ENCODE results near the gene ZNHIT2. TPM values are rescaled to one million over a fixed set of nuclear protein-coding genes. Genes with fewer than 3 reads are reported as not detected.

Gene ZNHIT2
- total RNA-seq, 1 experiment from 2014 or later = 13.2 TPM

DNA sequence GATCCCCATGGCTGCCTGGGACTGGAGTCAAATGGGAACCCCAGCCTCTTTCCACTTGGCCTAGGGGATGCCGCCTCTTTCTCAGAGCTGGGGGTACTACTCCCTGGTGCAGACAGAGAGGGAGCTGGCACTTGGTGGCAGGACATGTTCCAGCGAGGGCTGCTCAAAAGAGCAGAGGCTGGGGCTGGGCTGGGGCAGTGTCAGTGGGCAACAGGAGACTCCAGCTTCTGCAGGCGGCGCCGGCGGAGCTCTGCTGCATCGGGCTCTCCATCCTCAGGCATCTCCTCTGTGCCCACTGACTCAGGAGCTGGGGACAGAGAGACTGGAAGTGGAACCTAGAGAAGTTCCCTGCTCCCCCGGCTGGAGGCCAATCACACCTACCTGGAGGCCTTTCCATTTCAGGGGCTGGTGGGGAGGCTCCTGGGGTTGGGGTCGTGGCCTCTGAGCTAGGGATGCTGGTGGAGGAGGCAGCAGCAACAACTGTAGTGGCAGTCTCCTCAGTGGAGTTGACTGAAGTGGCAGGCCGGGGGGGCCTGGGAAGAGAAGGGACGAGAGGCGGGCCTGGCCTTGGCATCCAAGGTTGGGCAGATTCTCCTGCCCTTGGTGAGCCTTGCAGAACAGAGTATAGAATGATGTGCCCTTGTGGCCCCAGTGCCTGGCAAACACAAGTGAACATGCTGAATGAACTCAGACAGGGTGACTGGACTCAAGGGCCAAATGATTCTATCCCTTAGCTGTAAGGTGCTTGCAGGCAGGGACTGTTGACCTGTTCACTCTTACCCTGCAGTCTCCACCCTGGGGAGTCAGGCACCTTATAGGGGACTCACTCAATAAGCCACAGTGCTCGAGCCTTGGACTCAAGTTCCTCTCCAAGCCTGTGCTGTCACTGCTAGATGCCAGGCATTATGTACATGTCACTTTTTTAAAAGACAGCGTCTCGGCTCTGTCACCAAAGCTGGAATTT is 11.0 kb upstream of the ZNHIT2 start:
- H3K4me1 Mint-ChIP-seq (ENCODE audit: low read depth, unreplicated experiment) = peaks cover 18% of the 10 kb centered on the region
- no peak overlapping the region for H3K27ac Mint-ChIP-seq (ENCODE audit: unreplicated experiment)
- peaks cover 87% of the 10 kb centered on the region for H3K36me3 Mint-ChIP-seq (ENCODE audit: insufficient read depth, unreplicated experiment)
- H3K27me3 Mint-ChIP-seq (ENCODE audit: unreplicated experiment) = no peaks in the 10 kb centered on the region
- CTCF ChIA-PET = no interaction called here
- DNase-seq = no peak
- no TSS peak for BruUV-seq (replicated peaks)
- no peak overlapping the region for H3K4me3 Mint-ChIP-seq (ENCODE audit: low read depth, unreplicated experiment)
- H3K9me3 Mint-ChIP-seq (ENCODE audit: low read depth, unreplicated experiment) = no peaks in the 10 kb centered on the region
- TF ChIP-seq, protein P1, sequence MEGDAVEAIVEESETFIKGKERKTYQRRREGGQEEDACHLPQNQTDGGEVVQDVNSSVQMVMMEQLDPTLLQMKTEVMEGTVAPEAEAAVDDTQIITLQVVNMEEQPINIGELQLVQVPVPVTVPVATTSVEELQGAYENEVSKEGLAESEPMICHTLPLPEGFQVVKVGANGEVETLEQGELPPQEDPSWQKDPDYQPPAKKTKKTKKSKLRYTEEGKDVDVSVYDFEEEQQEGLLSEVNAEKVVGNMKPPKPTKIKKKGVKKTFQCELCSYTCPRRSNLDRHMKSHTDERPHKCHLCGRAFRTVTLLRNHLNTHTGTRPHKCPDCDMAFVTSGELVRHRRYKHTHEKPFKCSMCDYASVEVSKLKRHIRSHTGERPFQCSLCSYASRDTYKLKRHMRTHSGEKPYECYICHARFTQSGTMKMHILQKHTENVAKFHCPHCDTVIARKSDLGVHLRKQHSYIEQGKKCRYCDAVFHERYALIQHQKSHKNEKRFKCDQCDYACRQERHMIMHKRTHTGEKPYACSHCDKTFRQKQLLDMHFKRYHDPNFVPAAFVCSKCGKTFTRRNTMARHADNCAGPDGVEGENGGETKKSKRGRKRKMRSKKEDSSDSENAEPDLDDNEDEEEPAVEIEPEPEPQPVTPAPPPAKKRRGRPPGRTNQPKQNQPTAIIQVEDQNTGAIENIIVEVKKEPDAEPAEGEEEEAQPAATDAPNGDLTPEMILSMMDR (IDR thresholded peaks at IDR 0.05; ENCODE audit: unreplicated experiment) = no peak
- intact Hi-C loops (cut with micrococcal nuclease; ENCODE audit: unreplicated experiment) = no loop called here

DNA sequence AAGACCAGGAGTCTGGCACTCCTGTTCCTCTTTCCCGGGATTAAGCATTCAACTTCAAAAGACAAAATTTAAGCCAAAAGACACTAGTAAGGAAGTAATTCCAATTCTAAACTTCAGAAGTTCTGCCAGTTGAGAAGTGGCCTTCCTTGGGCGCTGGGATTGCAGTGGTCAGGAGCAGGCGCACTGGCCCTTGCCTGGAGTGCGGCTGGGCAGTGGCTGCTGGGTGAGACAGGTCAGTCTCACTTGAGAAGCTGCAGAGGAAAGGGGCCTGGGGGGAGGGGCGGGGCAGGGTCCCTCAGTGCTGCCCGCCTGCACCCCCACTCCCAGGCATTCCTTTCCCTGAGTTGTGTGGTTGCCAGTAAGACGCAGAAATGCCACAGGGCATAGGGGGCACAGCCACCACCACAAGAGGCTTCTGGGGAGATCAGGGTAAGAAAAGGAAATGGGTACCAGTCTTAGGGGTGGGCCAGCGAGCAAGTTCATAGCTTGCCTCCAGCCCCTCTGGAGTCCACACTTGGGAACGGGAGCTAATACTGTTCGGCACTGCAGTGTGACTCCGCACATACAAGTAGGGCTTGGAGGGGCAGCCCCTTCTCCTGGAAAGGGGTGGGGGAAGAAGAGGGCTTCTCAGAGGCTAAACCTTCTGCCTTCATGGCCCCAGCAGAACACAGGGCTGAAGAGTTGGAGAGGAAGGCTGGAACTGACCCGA is 10.1 kb upstream of the ZNHIT2 start:
- TF ChIP-seq, protein P1 (IDR thresholded peaks at IDR 0.05; ENCODE audit: unreplicated experiment) = no peak
- CTCF ChIA-PET = no interaction called here
- Mint-ChIP-seq H3K36me3 (ENCODE audit: insufficient read depth, unreplicated experiment) (peaks cover 85% of the 10 kb centered on the region), H3K4me1 (ENCODE audit: low read depth, unreplicated experiment) (peaks cover 10% of the 10 kb centered on the region), H3K27me3 (ENCODE audit: unreplicated experiment) (no peaks in the 10 kb centered on the region), H3K9me3 (ENCODE audit: low read depth, unreplicated experiment) (no peaks in the 10 kb centered on the region), H3K27ac (ENCODE audit: unreplicated experiment) (no peak overlapping the region), H3K4me3 (ENCODE audit: low read depth, unreplicated experiment) (no peak overlapping the region)
- DNase-seq = no peak
- intact Hi-C loops (cut with micrococcal nuclease; ENCODE audit: unreplicated experiment) = no loop called here
- BruUV-seq (replicated peaks) = no TSS peak

DNA sequence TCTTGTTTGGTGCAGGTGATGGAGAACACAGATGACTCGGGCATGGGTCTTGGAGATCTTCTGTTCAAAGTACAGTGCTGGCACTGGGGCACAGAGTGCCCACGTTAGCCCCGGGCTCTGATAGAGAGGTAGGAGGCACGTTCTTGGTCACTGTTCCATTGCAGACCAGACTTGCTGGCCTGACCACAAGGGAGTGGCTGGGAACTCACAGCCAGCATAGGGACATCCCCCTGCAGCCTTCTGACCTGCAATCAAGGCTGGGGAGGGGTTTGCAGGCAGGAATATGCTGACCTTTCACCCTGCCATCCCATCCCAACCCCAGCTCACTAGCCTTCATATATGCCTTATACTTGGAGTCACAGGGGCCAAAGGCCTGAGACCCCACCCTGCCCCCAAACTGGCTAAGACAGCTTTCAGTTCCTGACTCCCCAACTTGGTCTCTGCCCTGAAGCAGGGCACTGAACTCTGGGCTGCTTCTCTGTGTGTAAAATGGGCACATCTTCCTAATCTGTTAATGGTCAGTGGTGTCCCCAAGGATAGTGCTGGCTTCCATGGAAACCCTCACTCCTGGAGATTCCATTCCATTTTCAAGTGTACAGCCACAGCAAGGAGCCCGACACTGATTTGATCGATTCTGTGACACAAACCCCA is 9.2 kb upstream of the ZNHIT2 start:
- CTCF ChIA-PET = no interaction called here
- no peak for DNase-seq
- intact Hi-C loops (cut with micrococcal nuclease; ENCODE audit: unreplicated experiment) = no loop called here
- Mint-ChIP-seq H3K36me3 (ENCODE audit: insufficient read depth, unreplicated experiment) (peaks cover 85% of the 10 kb centered on the region), H3K4me1 (ENCODE audit: low read depth, unreplicated experiment) (peaks cover 8% of the 10 kb centered on the region), H3K4me3 (ENCODE audit: low read depth, unreplicated experiment) (no peak overlapping the region), H3K9me3 (ENCODE audit: low read depth, unreplicated experiment) (no peaks in the 10 kb centered on the region), H3K27ac (ENCODE audit: unreplicated experiment) (no peak overlapping the region), H3K27me3 (ENCODE audit: unreplicated experiment) (no peaks in the 10 kb centered on the region)
- BruUV-seq (replicated peaks) = no TSS peak
- TF ChIP-seq, protein P1 (IDR thresholded peaks at IDR 0.05; ENCODE audit: unreplicated experiment) = no peak

DNA sequence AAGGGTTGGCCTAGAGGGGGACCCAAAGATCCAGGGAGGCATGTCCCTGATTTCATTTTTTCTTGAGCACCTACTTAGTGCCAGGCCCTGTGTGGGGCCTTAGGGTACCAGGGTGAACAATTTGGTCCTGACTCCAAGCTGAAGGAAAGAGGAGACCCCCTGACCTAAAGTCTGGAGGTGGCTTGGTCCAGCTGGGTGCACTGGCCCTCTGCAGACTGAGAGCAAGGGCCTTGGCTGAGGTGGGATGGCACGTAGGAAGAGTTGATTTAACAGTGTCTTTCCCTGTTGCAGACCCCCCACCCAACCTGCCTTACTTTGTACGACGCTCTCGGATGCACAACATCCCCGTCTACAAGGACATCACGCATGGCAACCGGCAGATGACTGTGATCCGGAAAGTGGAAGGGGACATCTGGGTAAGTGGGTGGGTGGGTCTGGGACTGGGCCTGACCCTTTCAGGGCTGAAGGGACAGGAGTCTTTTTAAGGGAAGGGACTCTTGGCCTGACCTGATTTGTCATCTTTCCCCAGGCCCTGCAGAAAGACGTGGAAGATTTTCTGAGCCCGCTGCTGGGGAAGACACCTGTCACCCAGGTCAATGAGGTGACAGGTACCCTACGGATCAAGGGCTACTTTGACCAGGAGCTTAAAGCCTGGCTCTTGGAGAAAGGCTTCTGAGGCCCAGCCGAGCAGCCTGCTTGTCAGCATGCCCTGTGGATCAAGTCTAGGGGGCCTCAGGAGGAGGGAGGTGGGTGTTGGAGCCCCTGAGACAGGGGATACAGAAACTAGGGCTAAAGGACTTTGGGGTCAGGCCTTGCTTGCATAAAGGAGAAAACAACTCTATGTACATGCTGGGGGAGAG is 7.9 kb upstream of the ZNHIT2 start:
- no peak overlapping the region for H3K4me3 Mint-ChIP-seq (ENCODE audit: low read depth, unreplicated experiment)
- BruUV-seq (replicated peaks) = no TSS peak
- no peak overlapping the region for H3K27ac Mint-ChIP-seq (ENCODE audit: unreplicated experiment)
- TF ChIP-seq, protein P1 (IDR thresholded peaks at IDR 0.05; ENCODE audit: unreplicated experiment) = no peak
- no peaks in the 10 kb centered on the region for H3K27me3 Mint-ChIP-seq (ENCODE audit: unreplicated experiment)
- CTCF ChIA-PET = no interaction called here
- no peaks in the 10 kb centered on the region for H3K9me3 Mint-ChIP-seq (ENCODE audit: low read depth, unreplicated experiment)
- peaks cover 85% of the 10 kb centered on the region for H3K36me3 Mint-ChIP-seq (ENCODE audit: insufficient read depth, unreplicated experiment)
- intact Hi-C loops (cut with micrococcal nuclease; ENCODE audit: unreplicated experiment) = no loop called here
- H3K4me1 Mint-ChIP-seq (ENCODE audit: low read depth, unreplicated experiment) = peaks cover 16% of the 10 kb centered on the region
- no peak for DNase-seq

All from Calu3 (cell line).